ENCODE measurements around the gene FTCDNL1. TPM values are rescaled to one million over a fixed set of nuclear protein-coding genes. Genes with fewer than 3 reads are reported as not detected.

Gene FTCDNL1
- polyA plus RNA-seq (2012; ENCODE audit: low read depth, missing spikeins) = 0.56 TPM

DNA sequence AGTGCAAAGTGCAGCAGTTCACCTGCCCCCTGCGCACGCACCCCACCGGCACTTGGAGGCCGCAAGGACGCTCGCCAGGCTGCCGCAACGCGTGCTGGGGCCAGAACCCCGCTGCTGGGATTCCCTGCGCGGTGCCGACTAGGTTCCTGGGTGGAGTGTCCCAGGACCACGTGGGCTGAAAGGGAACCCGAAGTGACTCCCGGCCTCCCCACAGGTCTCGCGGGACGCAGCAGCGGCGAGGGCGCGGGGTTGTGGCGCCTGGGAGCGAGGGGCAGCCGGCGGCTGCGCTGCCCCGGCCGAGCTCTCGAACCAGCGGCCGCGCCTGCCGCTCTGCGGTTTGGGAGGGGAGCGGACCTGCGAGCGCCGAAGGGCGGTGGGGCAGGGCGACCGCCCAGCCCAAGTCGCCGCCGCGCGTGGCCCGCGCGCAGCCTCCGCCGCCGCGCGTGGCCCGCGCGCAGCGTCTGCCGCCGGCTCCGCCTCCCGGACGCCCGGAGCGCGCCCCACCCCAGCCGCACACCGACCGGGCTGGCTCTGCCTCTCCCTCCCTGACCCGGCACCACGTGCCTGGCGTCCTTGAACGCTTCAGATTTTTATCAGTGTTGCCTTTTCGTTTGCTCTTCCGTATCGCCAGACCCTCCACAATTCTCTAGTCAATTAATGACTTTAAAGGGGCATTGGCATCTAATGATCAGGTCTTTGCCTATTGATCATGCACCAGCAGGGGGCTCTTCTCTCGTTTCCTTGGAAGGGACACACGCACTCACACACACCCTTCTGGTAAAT, at the start of gene FTCDNL1:
Gene FTCDNL1 (minus strand): TSS at position 475 of the 783 bp plus-strand sequence. CDS start 2,230 bp downstream, outside the sequence.
- FAIRE-seq = peak; percentile 89
- peak; percentile 51 for DNase-seq (ENCODE audit: insufficient read length, low spot score)
- no peak for TF ChIP-seq POU2F2 (IDR thresholded peaks at IDR 0.05; ENCODE audit: low read depth, low read length)
- TF ChIP-seq TAF1 (IDR thresholded peaks at IDR 0.05; ENCODE audit: low read depth, low read length) = no peak
- TF ChIP-seq POLR2A (IDR thresholded peaks at IDR 0.05; ENCODE audit: low read depth, low read length) = no peak
- TF ChIP-seq SPI1 (IDR thresholded peaks at IDR 0.05; ENCODE audit: low read depth, low read length) = no peak
- no peak for TF ChIP-seq PAX5 (IDR thresholded peaks at IDR 0.05; ENCODE audit: insufficient read depth, low read length, severe bottlenecking)
- TF ChIP-seq POLR2AphosphoS5 (IDR thresholded peaks at IDR 0.05; ENCODE audit: low read depth, low read length) = no peak

DNA sequence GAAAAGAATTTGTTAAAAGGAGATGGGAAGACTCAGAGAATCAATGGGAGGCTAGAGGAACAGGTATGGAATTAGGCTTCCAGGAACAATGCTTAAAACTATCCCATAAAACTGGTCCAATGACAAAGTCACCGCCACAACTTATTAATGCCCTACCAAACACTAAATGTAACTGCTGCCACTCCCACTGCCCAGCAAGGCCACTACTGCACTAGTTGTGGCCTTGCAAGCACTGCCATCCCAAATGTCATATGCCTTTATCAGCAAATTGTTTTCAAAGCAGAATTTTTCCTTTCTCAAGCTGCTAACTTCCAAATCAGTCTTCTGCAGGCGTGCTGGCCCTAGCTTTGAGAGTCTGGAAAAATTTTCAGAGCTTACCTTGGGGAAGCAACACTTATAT, 45.6 kb upstream of the FTCDNL1 start:
- DNase-seq (ENCODE audit: insufficient read length, low spot score) = no peak
- FAIRE-seq = no peak
- TF ChIP-seq TAF1 (IDR thresholded peaks at IDR 0.05; ENCODE audit: low read depth, low read length) = no peak

DNA sequence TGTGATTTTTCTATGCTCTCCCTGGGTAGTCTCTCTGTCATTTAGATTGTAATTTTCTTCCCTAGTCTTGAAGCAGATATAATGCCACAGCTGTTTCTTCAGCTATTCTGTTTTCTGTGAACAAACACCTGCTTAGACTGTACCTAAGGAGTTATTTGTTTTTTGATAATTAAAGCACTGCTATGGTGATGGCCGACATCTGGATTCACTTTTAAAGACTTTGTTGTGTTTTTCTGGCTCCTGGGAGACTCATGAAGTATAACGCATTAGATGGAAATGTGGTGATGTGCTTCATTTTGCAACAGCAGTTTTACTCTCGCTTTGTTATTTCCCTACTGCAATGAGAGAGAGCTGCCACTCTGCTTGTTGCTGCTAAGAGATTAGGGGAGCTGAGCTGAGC, 44.4 kb upstream of the FTCDNL1 start:
- TF ChIP-seq PAX5 (IDR thresholded peaks at IDR 0.05; ENCODE audit: insufficient read depth, low read length, severe bottlenecking) (no peak), TAF1 (IDR thresholded peaks at IDR 0.05; ENCODE audit: low read depth, low read length) (no peak), POLR2AphosphoS5 (IDR thresholded peaks at IDR 0.05; ENCODE audit: low read depth, low read length) (no peak), POU2F2 (IDR thresholded peaks at IDR 0.05; ENCODE audit: low read depth, low read length) (no peak), SPI1 (IDR thresholded peaks at IDR 0.05; ENCODE audit: low read depth, low read length) (no peak), POLR2A (IDR thresholded peaks at IDR 0.05; ENCODE audit: low read depth, low read length) (no peak)
- DNase-seq (ENCODE audit: insufficient read length, low spot score) (no peak), FAIRE-seq (no peak)

DNA sequence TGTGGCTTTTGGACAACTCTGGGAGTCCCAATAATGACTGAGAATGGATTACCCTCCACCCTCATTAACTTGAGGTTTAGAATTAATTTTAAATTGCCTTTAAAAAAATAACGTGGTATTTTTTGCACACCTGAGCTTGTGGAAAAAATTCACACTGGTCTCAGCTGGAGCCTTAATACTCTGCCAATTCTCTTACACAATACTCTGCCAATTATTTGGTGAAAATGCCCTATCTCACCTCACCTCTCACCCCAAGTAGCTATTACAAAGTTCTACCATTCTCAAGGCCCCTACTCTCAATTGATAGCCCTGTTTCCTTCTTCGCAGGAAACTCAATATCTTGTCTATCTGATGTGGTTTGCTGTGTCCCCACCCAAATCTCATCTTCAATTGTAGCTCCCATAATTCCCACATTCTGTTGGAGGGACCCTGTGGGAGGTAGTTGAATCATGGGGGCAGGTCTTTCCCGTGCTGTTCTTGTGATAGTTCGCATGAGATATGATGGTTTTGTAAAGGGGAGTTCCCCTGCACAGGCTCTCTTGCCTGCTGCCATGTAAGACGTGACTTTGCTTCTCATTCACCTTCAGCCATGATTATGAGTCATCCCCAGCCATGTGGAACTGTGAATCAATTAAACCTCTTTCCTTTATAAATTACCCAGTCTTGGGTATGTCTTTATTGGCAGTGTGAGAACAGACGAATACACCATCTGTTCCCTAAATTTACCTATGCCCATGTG, 32.7 kb upstream of the FTCDNL1 start:
- DNase-seq (ENCODE audit: insufficient read length, low spot score) (no peak), FAIRE-seq (no peak)
- TF ChIP-seq TAF1 (IDR thresholded peaks at IDR 0.05; ENCODE audit: low read depth, low read length) (no peak), POLR2A (IDR thresholded peaks at IDR 0.05; ENCODE audit: low read depth, low read length) (no peak), POU2F2 (IDR thresholded peaks at IDR 0.05; ENCODE audit: low read depth, low read length) (no peak), SPI1 (IDR thresholded peaks at IDR 0.05; ENCODE audit: low read depth, low read length) (no peak), PAX5 (IDR thresholded peaks at IDR 0.05; ENCODE audit: insufficient read depth, low read length, severe bottlenecking) (no peak), POLR2AphosphoS5 (IDR thresholded peaks at IDR 0.05; ENCODE audit: low read depth, low read length) (no peak)

DNA sequence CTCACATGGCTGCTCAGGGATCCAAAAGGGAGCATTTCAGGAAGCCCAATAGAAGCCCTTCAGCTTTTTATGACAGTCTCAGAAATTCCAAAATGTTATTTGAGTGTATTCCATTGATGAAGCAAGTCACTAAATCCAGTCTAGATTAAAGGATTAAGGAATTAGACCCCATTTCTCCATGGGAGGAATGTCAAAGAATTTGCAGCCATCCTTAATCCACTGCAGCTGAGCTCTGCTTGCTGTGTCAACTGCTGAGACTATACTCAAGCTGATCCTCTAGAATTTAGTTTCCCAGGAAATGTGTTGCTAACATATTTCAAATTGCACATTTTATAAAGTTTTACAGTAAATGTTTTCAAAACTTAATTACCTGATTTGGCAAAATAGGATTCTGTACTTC, 31.7 kb upstream of the FTCDNL1 start:
- no peak for TF ChIP-seq POLR2A (IDR thresholded peaks at IDR 0.05; ENCODE audit: low read depth, low read length)
- no peak for TF ChIP-seq POU2F2 (IDR thresholded peaks at IDR 0.05; ENCODE audit: low read depth, low read length)
- no peak for TF ChIP-seq POLR2AphosphoS5 (IDR thresholded peaks at IDR 0.05; ENCODE audit: low read depth, low read length)
- TF ChIP-seq TAF1 (IDR thresholded peaks at IDR 0.05; ENCODE audit: low read depth, low read length) = no peak
- no peak for TF ChIP-seq PAX5 (IDR thresholded peaks at IDR 0.05; ENCODE audit: insufficient read depth, low read length, severe bottlenecking)
- no peak for TF ChIP-seq SPI1 (IDR thresholded peaks at IDR 0.05; ENCODE audit: low read depth, low read length)
- FAIRE-seq (no peak), DNase-seq (ENCODE audit: insufficient read length, low spot score) (no peak)

DNA sequence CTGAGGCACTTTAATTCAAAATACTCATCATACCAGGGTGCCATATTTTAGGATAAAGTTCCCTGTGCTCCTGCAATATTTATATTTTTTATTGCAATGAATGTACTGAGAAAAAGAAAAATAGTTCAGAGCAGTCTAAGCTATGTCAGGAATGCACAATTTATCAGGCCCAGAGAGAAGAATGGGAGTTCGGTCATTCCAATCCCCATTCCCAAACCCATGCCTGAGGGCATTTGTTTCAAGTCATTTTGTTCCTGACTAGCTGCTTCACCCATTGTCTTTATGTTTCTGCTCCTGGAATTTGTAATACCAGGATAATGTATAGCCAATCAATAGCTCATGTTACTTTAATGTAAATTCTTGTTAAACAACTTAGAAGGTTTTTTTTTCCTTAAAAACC, 24.4 kb upstream of the FTCDNL1 start:
- FAIRE-seq (no peak), DNase-seq (ENCODE audit: insufficient read length, low spot score) (no peak)
- TF ChIP-seq SPI1 (IDR thresholded peaks at IDR 0.05; ENCODE audit: low read depth, low read length) (no peak), TAF1 (IDR thresholded peaks at IDR 0.05; ENCODE audit: low read depth, low read length) (no peak), POU2F2 (IDR thresholded peaks at IDR 0.05; ENCODE audit: low read depth, low read length) (no peak), PAX5 (IDR thresholded peaks at IDR 0.05; ENCODE audit: insufficient read depth, low read length, severe bottlenecking) (no peak), POLR2A (IDR thresholded peaks at IDR 0.05; ENCODE audit: low read depth, low read length) (no peak), POLR2AphosphoS5 (IDR thresholded peaks at IDR 0.05; ENCODE audit: low read depth, low read length) (no peak)

DNA sequence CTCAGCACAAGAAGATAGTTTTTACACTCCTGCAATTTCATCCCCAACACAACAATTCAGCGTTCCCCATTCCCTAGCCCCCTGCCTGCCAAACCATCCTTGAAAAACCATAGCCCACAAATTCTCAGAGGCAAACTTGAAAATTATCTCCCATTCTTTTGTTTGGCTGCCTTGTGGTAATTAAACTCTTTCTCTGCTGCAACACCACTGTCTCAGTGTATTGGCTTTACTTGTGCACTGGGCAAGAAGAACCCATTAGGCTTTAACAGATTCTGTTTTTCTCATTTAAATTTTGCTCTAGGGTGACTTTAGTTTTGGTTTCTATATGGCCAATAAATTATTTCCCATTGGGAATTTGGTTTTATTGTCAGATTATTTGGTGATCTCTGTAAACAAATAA, 23.2 kb upstream of the FTCDNL1 start:
- TF ChIP-seq TAF1 (IDR thresholded peaks at IDR 0.05; ENCODE audit: low read depth, low read length) (no peak), POLR2A (IDR thresholded peaks at IDR 0.05; ENCODE audit: low read depth, low read length) (no peak), POU2F2 (IDR thresholded peaks at IDR 0.05; ENCODE audit: low read depth, low read length) (no peak), PAX5 (IDR thresholded peaks at IDR 0.05; ENCODE audit: insufficient read depth, low read length, severe bottlenecking) (no peak), POLR2AphosphoS5 (IDR thresholded peaks at IDR 0.05; ENCODE audit: low read depth, low read length) (no peak), SPI1 (IDR thresholded peaks at IDR 0.05; ENCODE audit: low read depth, low read length) (no peak)
- no peak for FAIRE-seq
- DNase-seq (ENCODE audit: insufficient read length, low spot score) = no peak

DNA sequence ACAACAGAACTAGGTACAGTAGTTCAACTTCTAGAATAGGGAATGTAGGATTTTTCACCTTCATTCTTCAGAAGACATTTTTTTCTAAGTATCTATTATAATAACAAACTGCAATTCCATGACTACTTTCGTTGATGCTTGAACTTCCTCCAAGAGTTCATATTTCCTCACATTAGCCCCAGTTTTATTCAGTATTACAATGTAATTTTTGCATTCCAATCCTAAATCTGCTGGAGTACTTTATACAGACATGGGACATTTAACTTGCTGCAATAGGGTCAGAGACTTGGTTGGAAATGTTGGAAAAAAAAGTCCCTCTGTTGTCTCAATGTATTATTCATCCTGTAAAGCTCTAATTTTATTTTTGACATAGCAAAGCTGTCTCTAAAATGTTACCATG, 19.6 kb upstream of the FTCDNL1 start:
- FAIRE-seq (no peak), DNase-seq (ENCODE audit: insufficient read length, low spot score) (no peak)
- TF ChIP-seq PAX5 (IDR thresholded peaks at IDR 0.05; ENCODE audit: insufficient read depth, low read length, severe bottlenecking) (no peak), POU2F2 (IDR thresholded peaks at IDR 0.05; ENCODE audit: low read depth, low read length) (no peak), SPI1 (IDR thresholded peaks at IDR 0.05; ENCODE audit: low read depth, low read length) (no peak), POLR2AphosphoS5 (IDR thresholded peaks at IDR 0.05; ENCODE audit: low read depth, low read length) (no peak), TAF1 (IDR thresholded peaks at IDR 0.05; ENCODE audit: low read depth, low read length) (no peak), POLR2A (IDR thresholded peaks at IDR 0.05; ENCODE audit: low read depth, low read length) (no peak)

DNA sequence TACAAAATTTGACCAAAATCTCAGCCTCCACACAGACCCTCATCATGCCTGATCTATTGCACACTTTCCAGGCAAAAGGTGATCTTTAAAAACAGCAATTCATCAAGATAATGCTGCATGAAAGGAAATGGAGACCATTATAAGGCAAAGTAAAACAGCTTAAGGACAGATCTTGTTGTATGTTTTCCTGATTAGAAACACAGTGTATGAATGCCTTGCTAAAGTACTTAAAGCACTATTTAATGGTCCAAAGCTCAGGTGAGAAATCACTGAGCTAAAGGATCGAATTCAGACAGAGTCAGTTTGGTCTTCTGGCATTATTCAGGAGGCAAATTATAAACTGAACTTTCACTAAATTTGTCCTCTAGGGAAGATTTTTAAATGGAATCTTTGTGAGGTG, 18.7 kb upstream of the FTCDNL1 start:
- no peak for DNase-seq (ENCODE audit: insufficient read length, low spot score)
- no peak for FAIRE-seq
- TF ChIP-seq POU2F2 (IDR thresholded peaks at IDR 0.05; ENCODE audit: low read depth, low read length) (no peak), SPI1 (IDR thresholded peaks at IDR 0.05; ENCODE audit: low read depth, low read length) (no peak), TAF1 (IDR thresholded peaks at IDR 0.05; ENCODE audit: low read depth, low read length) (no peak), POLR2A (IDR thresholded peaks at IDR 0.05; ENCODE audit: low read depth, low read length) (no peak), PAX5 (IDR thresholded peaks at IDR 0.05; ENCODE audit: insufficient read depth, low read length, severe bottlenecking) (no peak), POLR2AphosphoS5 (IDR thresholded peaks at IDR 0.05; ENCODE audit: low read depth, low read length) (no peak)
